Keratinocyte (primary cell): ENCODE data around the gene MZT2A.

Experiments
- EZH2 ChIP-seq: IDR thresholded peaks from one replicate; pipeline ENCODE4 v1.6.1; 2012; ENCODE audit warnings: inconsistent platforms, mild to moderate bottlenecking, low read length, moderate library complexity
- TF ChIP-seq, protein P1 (sequence below), 3 experiments: IDR thresholded peaks in 1 of 3; conservative IDR thresholded peaks in 1 of 3; optimal IDR thresholded peaks in 1 of 3; 2 replicates in 2 of 3; 3 replicates in 1 of 3; pipeline versions ENCODE3 to v1.5.1; 2011; ENCODE audit warnings: low read length in 3 of 3, mild to moderate bottlenecking in 3 of 3, moderate library complexity in 2 of 3, control low read depth in 1 of 3, inconsistent platforms in 1 of 3; ENCODE audit not compliant: insufficient read depth in 2 of 3; ENCODE audit errors: extremely low read depth in 1 of 3

DNA sequence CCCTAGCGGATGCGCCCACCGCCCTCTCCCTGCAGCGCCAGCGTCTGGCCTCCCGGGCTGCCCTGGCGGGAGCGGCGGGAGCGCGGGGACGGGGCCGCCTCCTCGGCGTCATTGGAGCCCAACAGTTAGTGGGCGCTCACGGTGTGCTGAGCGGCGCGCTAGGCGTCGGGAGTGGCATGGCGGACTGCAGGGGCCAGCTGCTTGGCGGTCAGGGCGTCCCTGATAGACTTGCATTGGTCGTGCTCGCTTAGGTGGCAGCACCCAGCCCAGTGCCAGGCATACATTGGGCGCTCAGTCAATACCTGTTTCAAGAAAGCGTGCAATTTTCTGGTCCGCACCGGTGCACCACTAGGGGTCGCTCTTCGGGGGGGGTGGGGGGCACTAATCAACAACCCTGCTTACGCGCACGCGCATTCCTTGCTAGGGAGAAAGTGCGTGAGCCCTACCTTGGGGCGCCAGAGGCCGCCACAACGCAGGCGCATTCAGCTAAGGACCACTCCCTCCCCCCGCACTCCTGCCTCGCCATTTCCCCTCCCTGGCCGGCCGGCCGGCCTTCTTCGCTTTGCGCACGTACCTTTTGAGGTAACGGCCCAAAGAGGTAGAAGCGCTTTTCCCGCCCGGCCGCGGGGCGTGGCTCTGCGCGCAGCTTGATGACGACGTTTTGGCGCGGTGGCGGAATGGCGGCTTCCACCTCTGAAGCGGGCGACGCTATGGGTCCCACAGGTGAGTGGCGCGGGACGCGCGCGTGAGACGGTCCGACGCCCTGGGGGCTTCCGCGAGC lies 411 bp upstream of the MZT2A start:
- TF ChIP-seq, protein P1, sequence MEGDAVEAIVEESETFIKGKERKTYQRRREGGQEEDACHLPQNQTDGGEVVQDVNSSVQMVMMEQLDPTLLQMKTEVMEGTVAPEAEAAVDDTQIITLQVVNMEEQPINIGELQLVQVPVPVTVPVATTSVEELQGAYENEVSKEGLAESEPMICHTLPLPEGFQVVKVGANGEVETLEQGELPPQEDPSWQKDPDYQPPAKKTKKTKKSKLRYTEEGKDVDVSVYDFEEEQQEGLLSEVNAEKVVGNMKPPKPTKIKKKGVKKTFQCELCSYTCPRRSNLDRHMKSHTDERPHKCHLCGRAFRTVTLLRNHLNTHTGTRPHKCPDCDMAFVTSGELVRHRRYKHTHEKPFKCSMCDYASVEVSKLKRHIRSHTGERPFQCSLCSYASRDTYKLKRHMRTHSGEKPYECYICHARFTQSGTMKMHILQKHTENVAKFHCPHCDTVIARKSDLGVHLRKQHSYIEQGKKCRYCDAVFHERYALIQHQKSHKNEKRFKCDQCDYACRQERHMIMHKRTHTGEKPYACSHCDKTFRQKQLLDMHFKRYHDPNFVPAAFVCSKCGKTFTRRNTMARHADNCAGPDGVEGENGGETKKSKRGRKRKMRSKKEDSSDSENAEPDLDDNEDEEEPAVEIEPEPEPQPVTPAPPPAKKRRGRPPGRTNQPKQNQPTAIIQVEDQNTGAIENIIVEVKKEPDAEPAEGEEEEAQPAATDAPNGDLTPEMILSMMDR (optimal IDR thresholded peaks at IDR 0.05 in 1 of 3, IDR thresholded peaks at IDR 0.05 in 1 of 3, conservative IDR thresholded peaks at IDR 0.05 in 1 of 3; ENCODE audit: extremely low read depth in 1 of 3, insufficient read depth in 2 of 3, low read length in 3 of 3), result peak; percentile 50 to 83 (median 71)
- TF ChIP-seq EZH2, result no peak
